Neural cell (in vitro differentiated cells): Measurements from ENCODE around the gene ALDH1A1. TPM values are rescaled to one million over a fixed set of nuclear protein-coding genes. Genes with fewer than 3 reads are reported as not detected.

Experiments used
- H2AFZ ChIP-seq: fragments of 200-600, 300-800 bp; sonication (generic), shearing (Covaris generic); 2 replicates; pipeline ENCODE4 v1.6.0; 2014; ENCODE audit warnings: low read depth, mild to moderate bottlenecking, antibody characterized with exemption, low read length, moderate library complexity
- H3F3A ChIP-seq: fragments of 200-600 bp; shearing (Covaris generic); 2 replicates; pipeline ENCODE4 v1.6.1; 2016; ENCODE audit warnings: mild to moderate bottlenecking, moderate library complexity, mixed read lengths, antibody characterized with exemption, low read length; ENCODE audit not compliant: insufficient read depth, poor library complexity, severe bottlenecking
- H3K27ac ChIP-seq: fragments of 200-600, 300-800 bp; sonication (generic), shearing (Covaris generic); 2 replicates; pipeline ENCODE4 v1.5.1; 2014; ENCODE audit warnings: mild to moderate bottlenecking, low read length, moderate library complexity
- H3K27me3 ChIP-seq: fragments of 300-800, 200-600 bp; sonication (generic), shearing (Covaris generic); 2 replicates; pipeline ENCODE4 v1.6.0; 2014; ENCODE audit warnings: mild to moderate bottlenecking, low read depth, low read length, moderate library complexity; ENCODE audit not compliant: insufficient read depth
- H3K36me3 ChIP-seq: fragments of 300-800, 200-600 bp; sonication (generic), shearing (Covaris generic); 2 replicates; pipeline ENCODE4 v1.5.1; 2014; ENCODE audit warnings: mild to moderate bottlenecking, antibody characterized with exemption, low read length, moderate library complexity; ENCODE audit not compliant: insufficient read depth
- H3K4me2 ChIP-seq: fragments of 300-800, 200-600 bp; sonication (generic), shearing (Covaris generic); 2 replicates; pipeline ENCODE4 v1.6.0; 2014; ENCODE audit warnings: mild to moderate bottlenecking, low read length
- H3K4me3 ChIP-seq: fragments of 300-800, 200-600 bp; sonication (generic), shearing (Covaris generic); 2 replicates; pipeline ENCODE4 v1.5.1; 2014; ENCODE audit warnings: mild to moderate bottlenecking, low read length, moderate library complexity
- H3K79me2 ChIP-seq: fragments of 200-600 bp; shearing (Covaris generic); replicated peaks from 2 replicates; pipeline ENCODE4 v1.6.0; 2014; ENCODE audit warnings: mild to moderate bottlenecking, low read length, moderate library complexity; ENCODE audit not compliant: insufficient read depth
- H3K9ac ChIP-seq: fragments of 300-800, 200-600 bp; sonication (generic), shearing (Covaris generic); 2 replicates; pipeline ENCODE4 v1.6.1; 2016; ENCODE audit warnings: mild to moderate bottlenecking, low read length, mixed read lengths
- H3K9me2 ChIP-seq: fragments of 200-600 bp; shearing (Covaris generic); 2 replicates; pipeline ENCODE4 v1.6.1; 2016; ENCODE audit warnings: mild to moderate bottlenecking, low read length, mixed read lengths; ENCODE audit not compliant: insufficient read depth
- H3K9me3 ChIP-seq: fragments of 200-600, 300-800 bp; sonication (generic), shearing (Covaris generic); 2 replicates; pipeline ENCODE4 v1.6.1; 2016; ENCODE audit warnings: mild to moderate bottlenecking, mixed run types, low read length, moderate library complexity, mixed read lengths
- H4K20me1 ChIP-seq: fragments of 200-600 bp; shearing (Covaris generic); 2 replicates; pipeline ENCODE4 v1.6.1; 2016; ENCODE audit warnings: mild to moderate bottlenecking, mixed run types; ENCODE audit not compliant: insufficient read depth
- EP300 ChIP-seq: fragments of 450-650 bp; conservative IDR thresholded peaks from 2 replicates; pipeline ENCODE4 v1.6.1; 2014; ENCODE audit warnings: antibody characterized with exemption, mild to moderate bottlenecking, moderate library complexity; ENCODE audit not compliant: poor library complexity, severe bottlenecking
- EZH2 ChIP-seq: fragments of 200-600, 300-800 bp; shearing (Covaris generic), sonication (generic); IDR thresholded peaks from 2 replicates; pipeline ENCODE4 v1.6.1; 2014; ENCODE audit warnings: antibody characterized with exemption, low read length, borderline replicate concordance, mild to moderate bottlenecking; ENCODE audit not compliant: insufficient read depth, poor library complexity, severe bottlenecking
- MXI1 ChIP-seq: fragments of 450-650 bp; conservative IDR thresholded peaks from 2 replicates; pipeline ENCODE4 v1.6.1; 2014; ENCODE audit warnings: antibody characterized with exemption, mild to moderate bottlenecking; ENCODE audit not compliant: poor library complexity, severe bottlenecking
- POLR2AphosphoS5 ChIP-seq: IDR thresholded peaks from 2 replicates; pipeline ENCODE4 v1.6.1; 2012
- RAD21 ChIP-seq: fragments of 450-650 bp; conservative IDR thresholded peaks from 2 replicates; pipeline ENCODE4 v1.6.1; 2014; ENCODE audit warnings: antibody characterized with exemption, mild to moderate bottlenecking, moderate library complexity
- SMC3 ChIP-seq: fragments of 450-650 bp; conservative IDR thresholded peaks from 2 replicates; pipeline ENCODE4 v1.6.1; 2014; ENCODE audit warnings: antibody characterized with exemption, mild to moderate bottlenecking, moderate library complexity; ENCODE audit not compliant: poor library complexity
- TAF1 ChIP-seq: IDR thresholded peaks from 2 replicates; pipeline ENCODE4 v1.6.1; 2012; ENCODE audit warnings: low read depth
- polyA plus RNA-seq: library from polyadenylated mRNA; depleted of rRNA; stranded (reverse); fragments of >200 nt; gene quantifications from 2 replicates; pipeline ENCODE4 v1.2.3, GENCODE V29; 2014
- TF ChIP-seq, protein P1 (sequence below): IDR thresholded peaks from 2 replicates; pipeline ENCODE4 v1.6.1; 2012; ENCODE audit warnings: borderline replicate concordance
- TF ChIP-seq, protein P2 (sequence below): fragments of 450-650 bp; IDR thresholded peaks from 2 replicates; pipeline ENCODE4 v1.5.1; 2014; ENCODE audit warnings: antibody characterized with exemption, mild to moderate bottlenecking, moderate library complexity; ENCODE audit not compliant: poor library complexity, severe bottlenecking

Gene ALDH1A1
- polyA plus RNA-seq, 1 donor from 2014 or later: not detected

DNA sequence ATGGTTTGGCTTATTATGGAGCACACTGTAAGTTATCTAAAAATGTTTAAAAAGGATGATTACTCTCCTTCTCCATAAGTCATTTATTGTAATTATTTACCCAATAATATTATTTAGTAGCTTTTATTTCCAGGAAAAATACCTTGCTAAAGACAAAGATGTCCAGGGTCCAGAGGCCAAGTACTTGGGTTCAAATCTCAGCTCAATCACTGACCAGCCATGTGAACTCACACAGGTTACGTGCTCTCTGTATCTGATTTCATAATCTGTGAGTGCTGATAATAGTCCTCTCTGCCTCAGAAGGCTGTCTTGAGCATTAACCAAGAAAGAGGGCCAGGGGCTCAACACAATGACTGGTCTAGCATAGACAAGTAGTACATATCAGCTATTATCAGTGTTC lies 27.0 kb downstream of the ALDH1A1 start:
- Histone ChIP-seq H4K20me1 (no peaks in the 10 kb centered on the region), H3K36me3 (no peaks in the 10 kb centered on the region), H2AFZ (no peak overlapping the region), H3K9me3 (no peaks in the 10 kb centered on the region), H3K4me2 (no peak overlapping the region), H3K27me3 (no peaks in the 10 kb centered on the region), H3K27ac (no peak overlapping the region), H3K4me3 (no peak overlapping the region), H3F3A (no peaks in the 10 kb centered on the region), H3K9ac (no peak overlapping the region), H3K9me2 (no peaks in the 10 kb centered on the region), H3K79me2 (no peaks in the 10 kb centered on the region)
- TF ChIP-seq POLR2AphosphoS5 (no peak), EP300 (no peak), MXI1 (no peak), SMC3 (no peak), RAD21 (no peak)

DNA sequence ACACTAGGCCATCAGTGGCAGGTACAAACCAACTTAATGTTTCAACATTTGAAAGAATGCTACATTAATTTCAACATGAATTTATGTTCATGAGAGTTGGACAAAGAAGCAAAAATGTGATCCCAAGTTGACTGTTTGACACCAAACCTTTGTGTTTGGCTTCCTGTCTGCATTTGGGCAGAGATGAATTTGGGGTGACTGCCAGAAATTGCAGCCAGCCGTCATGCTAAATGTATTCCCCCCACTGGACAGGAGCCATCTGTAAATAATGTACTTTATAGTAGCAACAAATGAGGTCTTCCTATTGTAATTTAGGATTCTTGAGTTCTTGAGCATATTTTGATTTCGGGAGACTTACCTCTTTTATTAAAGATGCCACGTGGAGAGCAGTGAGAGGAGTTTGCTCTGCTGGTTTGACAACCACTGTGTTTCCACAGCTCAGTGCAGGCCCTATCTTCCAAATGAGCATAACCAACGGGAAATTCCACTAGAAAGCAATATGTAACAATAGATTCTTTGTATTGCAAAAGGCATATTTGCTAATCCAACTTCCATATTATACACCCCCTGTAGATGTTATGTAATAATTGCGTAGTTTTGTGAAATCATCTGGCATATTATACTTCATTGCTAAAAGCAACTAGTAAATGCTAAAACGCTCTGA lies 27.6 kb downstream of the ALDH1A1 start:
- H3K4me3 ChIP-seq: no peak overlapping the region
- H3K27me3 ChIP-seq: no peaks in the 10 kb centered on the region
- no peak overlapping the region for H3K27ac ChIP-seq
- no peaks in the 10 kb centered on the region for H3K36me3 ChIP-seq
- TF ChIP-seq EZH2 (no peak), RAD21 (no peak), TAF1 (no peak), POLR2AphosphoS5 (no peak), EP300 (no peak)
- TF ChIP-seq, protein P1, sequence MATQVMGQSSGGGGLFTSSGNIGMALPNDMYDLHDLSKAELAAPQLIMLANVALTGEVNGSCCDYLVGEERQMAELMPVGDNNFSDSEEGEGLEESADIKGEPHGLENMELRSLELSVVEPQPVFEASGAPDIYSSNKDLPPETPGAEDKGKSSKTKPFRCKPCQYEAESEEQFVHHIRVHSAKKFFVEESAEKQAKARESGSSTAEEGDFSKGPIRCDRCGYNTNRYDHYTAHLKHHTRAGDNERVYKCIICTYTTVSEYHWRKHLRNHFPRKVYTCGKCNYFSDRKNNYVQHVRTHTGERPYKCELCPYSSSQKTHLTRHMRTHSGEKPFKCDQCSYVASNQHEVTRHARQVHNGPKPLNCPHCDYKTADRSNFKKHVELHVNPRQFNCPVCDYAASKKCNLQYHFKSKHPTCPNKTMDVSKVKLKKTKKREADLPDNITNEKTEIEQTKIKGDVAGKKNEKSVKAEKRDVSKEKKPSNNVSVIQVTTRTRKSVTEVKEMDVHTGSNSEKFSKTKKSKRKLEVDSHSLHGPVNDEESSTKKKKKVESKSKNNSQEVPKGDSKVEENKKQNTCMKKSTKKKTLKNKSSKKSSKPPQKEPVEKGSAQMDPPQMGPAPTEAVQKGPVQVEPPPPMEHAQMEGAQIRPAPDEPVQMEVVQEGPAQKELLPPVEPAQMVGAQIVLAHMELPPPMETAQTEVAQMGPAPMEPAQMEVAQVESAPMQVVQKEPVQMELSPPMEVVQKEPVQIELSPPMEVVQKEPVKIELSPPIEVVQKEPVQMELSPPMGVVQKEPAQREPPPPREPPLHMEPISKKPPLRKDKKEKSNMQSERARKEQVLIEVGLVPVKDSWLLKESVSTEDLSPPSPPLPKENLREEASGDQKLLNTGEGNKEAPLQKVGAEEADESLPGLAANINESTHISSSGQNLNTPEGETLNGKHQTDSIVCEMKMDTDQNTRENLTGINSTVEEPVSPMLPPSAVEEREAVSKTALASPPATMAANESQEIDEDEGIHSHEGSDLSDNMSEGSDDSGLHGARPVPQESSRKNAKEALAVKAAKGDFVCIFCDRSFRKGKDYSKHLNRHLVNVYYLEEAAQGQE: no peak
- TF ChIP-seq, protein P2, sequence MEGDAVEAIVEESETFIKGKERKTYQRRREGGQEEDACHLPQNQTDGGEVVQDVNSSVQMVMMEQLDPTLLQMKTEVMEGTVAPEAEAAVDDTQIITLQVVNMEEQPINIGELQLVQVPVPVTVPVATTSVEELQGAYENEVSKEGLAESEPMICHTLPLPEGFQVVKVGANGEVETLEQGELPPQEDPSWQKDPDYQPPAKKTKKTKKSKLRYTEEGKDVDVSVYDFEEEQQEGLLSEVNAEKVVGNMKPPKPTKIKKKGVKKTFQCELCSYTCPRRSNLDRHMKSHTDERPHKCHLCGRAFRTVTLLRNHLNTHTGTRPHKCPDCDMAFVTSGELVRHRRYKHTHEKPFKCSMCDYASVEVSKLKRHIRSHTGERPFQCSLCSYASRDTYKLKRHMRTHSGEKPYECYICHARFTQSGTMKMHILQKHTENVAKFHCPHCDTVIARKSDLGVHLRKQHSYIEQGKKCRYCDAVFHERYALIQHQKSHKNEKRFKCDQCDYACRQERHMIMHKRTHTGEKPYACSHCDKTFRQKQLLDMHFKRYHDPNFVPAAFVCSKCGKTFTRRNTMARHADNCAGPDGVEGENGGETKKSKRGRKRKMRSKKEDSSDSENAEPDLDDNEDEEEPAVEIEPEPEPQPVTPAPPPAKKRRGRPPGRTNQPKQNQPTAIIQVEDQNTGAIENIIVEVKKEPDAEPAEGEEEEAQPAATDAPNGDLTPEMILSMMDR: no peak
- H3K4me2 ChIP-seq: no peak overlapping the region
- H3K9me2 ChIP-seq: no peaks in the 10 kb centered on the region
- H3K79me2 ChIP-seq: no peaks in the 10 kb centered on the region
- H4K20me1 ChIP-seq: no peaks in the 10 kb centered on the region
- H3K9me3 ChIP-seq: no peaks in the 10 kb centered on the region
- no peak overlapping the region for H3K9ac ChIP-seq
- no peak overlapping the region for H2AFZ ChIP-seq
- no peaks in the 10 kb centered on the region for H3F3A ChIP-seq
